GM23338 (cell line): ENCODE data around the gene VN1R5. TPM values are rescaled to one million over a fixed set of nuclear protein-coding genes. Genes with fewer than 3 reads are reported as not detected.

Source experiments
- ATAC-seq: fragments of 200-7000 bp; cut with Tn5 transposase; 3 replicates; pipeline ENCODE4 v1.9.1; 2020
- DNase-seq: peaks from one replicate; pipeline ENCODE4 v3.0.0-alpha.2; 2015; ENCODE audit warnings: low spot score
- H2AFZ ChIP-seq: fragments of 200-600 bp; sonication (generic); 2 replicates; pipeline ENCODE4 v1.8.0; 2016; ENCODE audit warnings: antibody characterized with exemption, mild to moderate bottlenecking, moderate library complexity
- H3F3A ChIP-seq: fragments of 200-600 bp; sonication (generic); replicated peaks from 2 replicates; pipeline ENCODE4 v1.8.0; 2017; ENCODE audit warnings: antibody characterized with exemption, mixed run types, low read depth
- H3K27ac ChIP-seq: fragments of 200-600 bp; sonication (generic); 2 replicates; pipeline ENCODE4 v1.6.1; 2016; ENCODE audit warnings: low read depth
- H3K27me3 ChIP-seq: fragments of 200-600 bp; sonication (generic); 2 replicates; pipeline ENCODE4 v1.8.0; 2016; ENCODE audit warnings: mild to moderate bottlenecking, mixed run types, moderate library complexity; ENCODE audit not compliant: insufficient read depth
- H3K36me3 ChIP-seq: fragments of 200-600 bp; sonication (generic); 2 replicates; pipeline ENCODE4 v1.8.0; 2016; ENCODE audit warnings: mild to moderate bottlenecking; ENCODE audit not compliant: insufficient read depth
- H3K4me1 ChIP-seq: fragments of 200-600 bp; sonication (generic); 2 replicates; pipeline ENCODE4 v1.8.0; 2016; ENCODE audit warnings: mild to moderate bottlenecking, moderate library complexity; ENCODE audit not compliant: insufficient read depth
- H3K4me2 ChIP-seq: fragments of 200-600 bp; sonication (generic); 2 replicates; pipeline ENCODE4 v1.7.1; 2017; ENCODE audit warnings: mixed run types
- H3K4me3 ChIP-seq: fragments of 200-600 bp; sonication (generic); 2 replicates; pipeline ENCODE4 v1.6.1; 2016; ENCODE audit warnings: mixed run types
- H3K79me2 ChIP-seq: fragments of 200-600 bp; sonication (generic); replicated peaks from 2 replicates; pipeline ENCODE4 v1.8.0; 2017; ENCODE audit warnings: mild to moderate bottlenecking; ENCODE audit not compliant: insufficient read depth
- H3K9me2 ChIP-seq: fragments of 200-600 bp; sonication (generic); 2 replicates; pipeline ENCODE4 v1.8.0; 2017; ENCODE audit not compliant: insufficient read depth
- H4K20me1 ChIP-seq: fragments of 200-600 bp; sonication (generic); replicated peaks from 2 replicates; pipeline ENCODE4 v1.8.0; 2017; ENCODE audit warnings: mild to moderate bottlenecking; ENCODE audit not compliant: insufficient read depth
- H3K27ac Mint-ChIP-seq: 2 replicates; pipeline ENCODE4 v1.8.0; 2020; ENCODE audit warnings: inconsistent platforms, mild to moderate bottlenecking, moderate library complexity, mixed read lengths
- H3K27me3 Mint-ChIP-seq: 3 replicates; pipeline ENCODE4 v1.8.0; 2022; ENCODE audit warnings: low read depth, mild to moderate bottlenecking, moderate library complexity, mixed read lengths, inconsistent platforms; ENCODE audit not compliant: insufficient read depth, poor library complexity
- H3K36me3 Mint-ChIP-seq: 3 replicates; pipeline ENCODE4 v1.8.0; 2021; ENCODE audit warnings: low read depth, mild to moderate bottlenecking, inconsistent platforms, moderate library complexity, mixed read lengths
- H3K4me1 Mint-ChIP-seq: 3 replicates; pipeline ENCODE4 v1.8.0; 2020; ENCODE audit warnings: mild to moderate bottlenecking, inconsistent platforms, mixed read lengths
- H3K4me3 Mint-ChIP-seq: 3 replicates; pipeline ENCODE4 v1.8.0; 2021; ENCODE audit warnings: moderate library complexity, mild to moderate bottlenecking, inconsistent platforms, mixed read lengths
- H3K9me3 Mint-ChIP-seq: 3 replicates; pipeline ENCODE4 v1.8.0; 2020; ENCODE audit warnings: moderate library complexity, mild to moderate bottlenecking, inconsistent platforms, mixed read lengths
- CREB1 ChIP-seq: fragments of 250-450 bp; sonication (Bioruptor Pico); IDR thresholded peaks from 2 replicates; pipeline ENCODE4 v1.5.0; 2020; ENCODE audit warnings: low read depth, mild to moderate bottlenecking, moderate library complexity
- CTCF ChIP-seq, 2 experiments: fragments of 200-600 bp in 1 of 2; sonication (generic) in 1 of 2; conservative IDR thresholded peaks; 2 replicates each; pipeline versions ENCODE4 v1.5.1 to v1.6.1; 2016 to 2017; ENCODE audit warnings: antibody characterized with exemption in 2 of 2, low read depth in 2 of 2, mild to moderate bottlenecking in 2 of 2, moderate library complexity in 1 of 2
- ETS1 ChIP-seq: IDR thresholded peaks from 2 replicates; pipeline ENCODE4 v1.6.1; 2016; ENCODE audit warnings: antibody characterized with exemption
- EZH2 ChIP-seq: fragments of 200-600 bp; sonication (generic); IDR thresholded peaks from one replicate; pipeline ENCODE4 v1.8.0; 2017; ENCODE audit warnings: antibody characterized with exemption, mild to moderate bottlenecking, low read depth; ENCODE audit not compliant: unreplicated experiment
- EZH2phosphoT487 ChIP-seq: fragments of 200-600 bp; sonication (generic); IDR thresholded peaks from one replicate; pipeline ENCODE4 v1.8.1; 2018; ENCODE audit warnings: antibody characterized with exemption; ENCODE audit not compliant: unreplicated experiment
- JUNB ChIP-seq: IDR thresholded peaks from one replicate; pipeline ENCODE4 v1.6.1; 2016; ENCODE audit warnings: antibody characterized with exemption; ENCODE audit not compliant: unreplicated experiment
- NANOG ChIP-seq: IDR thresholded peaks from 2 replicates; pipeline ENCODE4 v1.6.1; 2016; ENCODE audit warnings: antibody characterized with exemption, borderline replicate concordance
- POLR2AphosphoS5 ChIP-seq: IDR thresholded peaks from 2 replicates; pipeline ENCODE4 v1.6.1; 2016; ENCODE audit warnings: antibody characterized with exemption, low read depth
- REST ChIP-seq: IDR thresholded peaks from one replicate; pipeline ENCODE4 v1.6.1; 2018; ENCODE audit warnings: antibody characterized with exemption; ENCODE audit not compliant: unreplicated experiment
- STAT1 ChIP-seq: IDR thresholded peaks from one replicate; pipeline ENCODE4 v1.6.1; 2016; ENCODE audit warnings: antibody characterized with exemption; ENCODE audit not compliant: unreplicated experiment
- ZNF114 ChIP-seq: fragments of 250-450 bp; sonication (Bioruptor Pico); IDR thresholded peaks from 2 replicates; pipeline ENCODE4 v1.5.0; 2020; ENCODE audit warnings: mild to moderate bottlenecking, moderate library complexity
- ZNF331 ChIP-seq: fragments of 250-450 bp; sonication (Bioruptor Pico); IDR thresholded peaks from 2 replicates; pipeline ENCODE4 v1.5.0; 2020; ENCODE audit warnings: low read depth, mild to moderate bottlenecking, moderate library complexity
- ZNF462 ChIP-seq: fragments of 250-450 bp; sonication (Bioruptor Pico); IDR thresholded peaks from 2 replicates; pipeline ENCODE4 v1.5.0; 2020; ENCODE audit warnings: mild to moderate bottlenecking, moderate library complexity
- polyA plus RNA-seq: library from polyadenylated mRNA; unstranded; fragments of >200 nt; fragmentation: Nextera tagmentation; extraction: Ambion mirVana; gene quantifications from 2 replicates; pipeline ENCODE4 v1.2.1, GENCODE V29; 2016
- total RNA-seq: library from RNA; depleted of rRNA; stranded (reverse); fragments of >200 nt; shearing (Covaris generic); gene quantifications from 2 replicates; pipeline ENCODE4 v1.2.3, GENCODE V29; 2014

Gene VN1R5
- total and polyA plus RNA-seq, 2 experiments from 2014 or later, result not detected

GRCh38 chr1:247247568-247247967, 8.3 kb upstream of the VN1R5 start:
- H3K9me3 Mint-ChIP-seq, result no peaks in the 10 kb centered on the region; the same call in 1 of the 3 replicates
- no peaks in the 10 kb centered on the region for H3K36me3 Mint-ChIP-seq
- Histone ChIP-seq H4K20me1 (no peaks in the 10 kb centered on the region), H3K4me2 (no peak overlapping the region), H3K4me3 (no peak overlapping the region), H3K27me3 (no peaks in the 10 kb centered on the region), H3K4me1 (no peaks in the 10 kb centered on the region), H3K79me2 (no peaks in the 10 kb centered on the region), H3K36me3 (no peaks in the 10 kb centered on the region), H3K9me2 (0 out of 2 replicates have a peak, but pooled peaks cover 2% of the 10 kb centered on the region), H2AFZ (no peak overlapping the region), H3K27ac (no peak overlapping the region), H3F3A (no peaks in the 10 kb centered on the region)
- ATAC-seq (no peak), DNase-seq (no peak)
- TF ChIP-seq EZH2 (no peak), EZH2phosphoT487 (no peak), JUNB (no peak), CREB1 (CRISPR knock-in tag) (no peak), ETS1 (no peak), CTCF (conservative IDR thresholded peaks at IDR 0.05; ENCODE audit: low read depth in 2 of 2) (no peak), POLR2AphosphoS5 (no peak), STAT1 (no peak), REST (no peak), ZNF331 (CRISPR knock-in tag) (no peak), ZNF462 (CRISPR knock-in tag) (no peak), ZNF114 (no peak), NANOG (no peak)
- no peaks in the 10 kb centered on the region for H3K4me1 Mint-ChIP-seq
- no peak overlapping the region for H3K4me3 Mint-ChIP-seq
- H3K27me3 Mint-ChIP-seq, result peaks cover 2% of the 10 kb centered on the region
- H3K27ac Mint-ChIP-seq, result no peak overlapping the region
